PC-9 (cell line): ENCODE results near the gene CUL2. TPM values are rescaled to one million over a fixed set of nuclear protein-coding genes. Genes with fewer than 3 reads are reported as not detected.

Experiments
- BruUV-seq: library from RNA; stranded (reverse); fragments of 400-500 nt; replicated peaks from 2 replicates; lab custom pipeline; 2021; lab: Mats Ljungman, UMichigan
- CTCF ChIA-PET: fragments of 300-600 bp; sonication (Branson Sonifier 250); formaldehyde crosslinking; loops from one replicate; lab custom pipeline; 2022; ENCODE audit warnings: antibody characterized with exemption; lab: Charles Lee
- POLR2A ChIA-PET: fragments of 300-600 bp; sonication (Branson Sonifier 250); formaldehyde crosslinking; loops from one replicate; lab custom pipeline; 2022; ENCODE audit warnings: antibody characterized with exemption; ENCODE audit not compliant: unreplicated experiment; lab: Charles Lee
- DNase-seq, 2 experiments: peaks; one replicate each; pipeline versions ENCODE4 v3.0.0 to v3.0.0-alpha.2; 2015 to 2022; ENCODE audit warnings: mixed read lengths in 1 of 2
- H2AFZ ChIP-seq: fragments of 200-600 bp; sonication (generic); 2 replicates; pipeline ENCODE4 v1.8.1; 2017; ENCODE audit warnings: antibody characterized with exemption
- H3F3A ChIP-seq: fragments of 200-600 bp; sonication (generic); 2 replicates; pipeline ENCODE4 v1.8.1; 2017; ENCODE audit warnings: antibody characterized with exemption, mild to moderate bottlenecking, low read depth; ENCODE audit not compliant: insufficient read depth
- H3K27ac ChIP-seq: fragments of 200-600 bp; sonication (generic); 2 replicates; pipeline ENCODE4 v1.6.1; 2016; ENCODE audit warnings: mixed run types
- H3K27me3 ChIP-seq: fragments of 200-600 bp; sonication (generic); 2 replicates; pipeline ENCODE4 v1.6.1; 2016; ENCODE audit warnings: low read depth, mixed run types; ENCODE audit not compliant: insufficient read depth
- H3K36me3 ChIP-seq: fragments of 200-600 bp; sonication (generic); 2 replicates; pipeline ENCODE4 v1.6.1; 2016; ENCODE audit warnings: low read depth, mixed run types
- H3K4me1 ChIP-seq: fragments of 200-600 bp; sonication (generic); replicated peaks from 2 replicates; pipeline ENCODE4 v1.6.1; 2016; ENCODE audit warnings: mixed run types; ENCODE audit not compliant: insufficient read depth
- H3K4me2 ChIP-seq: fragments of 200-600 bp; sonication (generic); 2 replicates; pipeline ENCODE4 v1.6.1; 2017; ENCODE audit warnings: mixed run types
- H3K4me3 ChIP-seq: fragments of 200-600 bp; sonication (generic); 2 replicates; pipeline ENCODE4 v1.6.1; 2016; ENCODE audit warnings: mixed run types
- H3K79me2 ChIP-seq: fragments of 200-600 bp; sonication (generic); 2 replicates; pipeline ENCODE4 v1.6.1; 2017; ENCODE audit warnings: low read depth, mixed run types
- H3K9me2 ChIP-seq: fragments of 200-600 bp; sonication (generic); 2 replicates; pipeline ENCODE4 v1.8.1; 2017; ENCODE audit warnings: mild to moderate bottlenecking; ENCODE audit not compliant: insufficient read depth
- H3K9me3 ChIP-seq: fragments of 200-600 bp; sonication (generic); 2 replicates; pipeline ENCODE4 v1.8.1; 2016; ENCODE audit warnings: low read depth; ENCODE audit not compliant: insufficient read depth
- H4K20me1 ChIP-seq: fragments of 200-600 bp; sonication (generic); 2 replicates; pipeline ENCODE4 v1.8.1; 2017; ENCODE audit not compliant: insufficient read depth
- EZH2 ChIP-seq: fragments of 200-600 bp; sonication (generic); IDR thresholded peaks from 2 replicates; pipeline ENCODE4 v1.8.0; 2017; ENCODE audit warnings: antibody characterized with exemption, low read depth
- intact Hi-C: fragments of 100-400 bp; cut with micrococcal nuclease; formaldehyde crosslinking; loops from one replicate; pipeline ENCODE4 v1.10.0; 2022; ENCODE audit not compliant: unreplicated experiment
- total RNA-seq: library from RNA; stranded (reverse); gene quantifications from 2 replicates; pipeline ENCODE4 v1.2.3, GENCODE V29; 2021
- TF ChIP-seq, protein P1 (sequence below): fragments of 200-600 bp; sonication (generic); conservative IDR thresholded peaks from 2 replicates; pipeline ENCODE4 v1.6.1; 2017; ENCODE audit warnings: mixed run types, antibody characterized with exemption, mild to moderate bottlenecking, moderate library complexity

CUL2 gene
- total RNA-seq, 1 experiment from 2014 or later = 31.5 TPM

DNA sequence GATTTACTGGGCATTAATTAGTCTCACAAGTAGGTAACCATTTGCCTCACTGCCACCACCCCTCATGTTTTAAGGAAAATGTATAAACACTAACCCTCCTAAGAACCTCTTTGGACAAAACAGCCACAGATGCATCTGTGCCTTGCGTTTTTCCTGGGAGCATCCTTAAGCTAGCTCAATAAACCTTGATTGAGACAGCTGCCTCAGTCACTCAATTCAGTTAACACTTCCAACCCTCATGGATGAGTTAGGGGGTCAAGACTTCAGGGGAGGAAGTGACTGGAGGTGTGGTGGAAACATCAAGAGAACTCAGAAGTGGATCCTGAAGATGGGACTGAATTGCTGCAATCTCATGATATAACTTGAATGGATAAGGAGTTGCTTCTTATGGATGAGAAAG lies 31.5 kb downstream of the CUL2 start:
- Histone ChIP-seq H3K4me3 (no peak overlapping the region), H4K20me1 (no peaks in the 10 kb centered on the region), H3K9me2 (no peaks in the 10 kb centered on the region), H3K4me1 (peaks cover 18% of the 10 kb centered on the region), H3K27ac (peak overlapping the region; percentile 64), H3K27me3 (no peaks in the 10 kb centered on the region), H3K4me2 (peak overlapping the region; percentile 32), H3K79me2 (no peaks in the 10 kb centered on the region), H3F3A (peaks cover 6% of the 10 kb centered on the region; the same call in 1 of the 2 replicates), H3K36me3 (peaks cover 7% of the 10 kb centered on the region; the same call in 1 of the 2 replicates), H3K9me3 (no peaks in the 10 kb centered on the region), H2AFZ (no peak overlapping the region)
- ChIA-PET POLR2A (no interaction called here), CTCF (no interaction called here)
- no peak for TF ChIP-seq EZH2
- TF ChIP-seq, protein P1, sequence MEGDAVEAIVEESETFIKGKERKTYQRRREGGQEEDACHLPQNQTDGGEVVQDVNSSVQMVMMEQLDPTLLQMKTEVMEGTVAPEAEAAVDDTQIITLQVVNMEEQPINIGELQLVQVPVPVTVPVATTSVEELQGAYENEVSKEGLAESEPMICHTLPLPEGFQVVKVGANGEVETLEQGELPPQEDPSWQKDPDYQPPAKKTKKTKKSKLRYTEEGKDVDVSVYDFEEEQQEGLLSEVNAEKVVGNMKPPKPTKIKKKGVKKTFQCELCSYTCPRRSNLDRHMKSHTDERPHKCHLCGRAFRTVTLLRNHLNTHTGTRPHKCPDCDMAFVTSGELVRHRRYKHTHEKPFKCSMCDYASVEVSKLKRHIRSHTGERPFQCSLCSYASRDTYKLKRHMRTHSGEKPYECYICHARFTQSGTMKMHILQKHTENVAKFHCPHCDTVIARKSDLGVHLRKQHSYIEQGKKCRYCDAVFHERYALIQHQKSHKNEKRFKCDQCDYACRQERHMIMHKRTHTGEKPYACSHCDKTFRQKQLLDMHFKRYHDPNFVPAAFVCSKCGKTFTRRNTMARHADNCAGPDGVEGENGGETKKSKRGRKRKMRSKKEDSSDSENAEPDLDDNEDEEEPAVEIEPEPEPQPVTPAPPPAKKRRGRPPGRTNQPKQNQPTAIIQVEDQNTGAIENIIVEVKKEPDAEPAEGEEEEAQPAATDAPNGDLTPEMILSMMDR = no peak
- no peak for DNase-seq
- BruUV-seq = no TSS peak
- intact Hi-C loops = no loop called here

DNA sequence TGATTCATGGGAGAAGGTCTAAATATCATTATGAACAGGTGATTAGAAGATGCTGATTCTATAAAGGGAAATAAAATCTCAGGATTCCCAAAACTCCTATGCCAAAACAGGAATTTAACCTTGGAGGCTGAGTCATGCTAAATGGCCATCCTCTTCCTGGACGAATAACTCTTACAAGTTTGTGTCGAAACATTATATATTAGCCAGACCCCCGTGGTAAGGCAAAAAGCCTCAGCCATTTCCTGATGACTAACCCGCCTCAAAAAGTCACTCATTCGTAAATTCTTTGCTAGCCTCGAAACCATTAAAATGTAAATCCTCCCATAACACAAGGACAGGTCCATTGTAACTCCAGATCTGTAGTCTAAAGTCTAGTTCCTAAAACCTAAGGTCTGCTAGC lies 32.0 kb downstream of the CUL2 start:
- peak overlapping the region; percentile 64 for H3K27ac ChIP-seq

DNA sequence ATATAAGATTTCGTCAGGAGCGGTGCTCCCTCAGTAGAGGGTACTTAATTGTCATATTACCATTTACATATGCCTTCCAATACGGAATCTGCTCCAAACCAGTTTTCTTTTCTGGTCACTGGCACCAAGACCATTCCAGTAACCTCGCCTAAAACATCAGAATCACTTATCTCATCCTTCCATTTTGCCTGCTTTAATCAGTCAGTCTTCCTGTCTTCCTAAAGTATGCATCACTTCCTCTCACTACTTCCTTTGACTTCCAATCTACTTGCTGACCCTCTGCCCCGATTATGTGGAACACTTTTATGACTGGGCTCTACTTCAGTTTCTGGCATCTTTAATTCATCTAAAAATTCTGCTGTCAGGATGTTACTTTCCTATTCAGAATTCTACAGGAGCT lies 33.5 kb downstream of the CUL2 start:
- DNase-seq = no peak
- ChIA-PET CTCF (no interaction called here), POLR2A (no interaction called here)
- Histone ChIP-seq H4K20me1 (no peaks in the 10 kb centered on the region), H3F3A (peaks cover 6% of the 10 kb centered on the region; the same call in 1 of the 2 replicates), H3K4me2 (no peak overlapping the region), H3K4me1 (peaks cover 18% of the 10 kb centered on the region), H2AFZ (no peak overlapping the region), H3K4me3 (no peak overlapping the region), H3K79me2 (no peaks in the 10 kb centered on the region), H3K9me2 (no peaks in the 10 kb centered on the region), H3K27me3 (no peaks in the 10 kb centered on the region), H3K9me3 (no peaks in the 10 kb centered on the region), H3K36me3 (peaks cover 7% of the 10 kb centered on the region; the same call in 1 of the 2 replicates), H3K27ac (no peak overlapping the region)
- TF ChIP-seq, protein P1 = no peak
- TF ChIP-seq EZH2 = no peak
- intact Hi-C loops = no loop called here
- no TSS peak for BruUV-seq

More for the DNA sequence above, 32.0 kb downstream of the CUL2 start:
- no TSS peak for BruUV-seq
- Histone ChIP-seq H3K36me3 (peaks cover 7% of the 10 kb centered on the region; the same call in 1 of the 2 replicates), H3K27me3 (no peaks in the 10 kb centered on the region), H2AFZ (no peak overlapping the region), H3F3A (peaks cover 6% of the 10 kb centered on the region; the same call in 1 of the 2 replicates), H4K20me1 (no peaks in the 10 kb centered on the region), H3K4me1 (peaks cover 18% of the 10 kb centered on the region), H3K4me3 (no peak overlapping the region), H3K9me3 (no peaks in the 10 kb centered on the region), H3K4me2 (peak overlapping the region; percentile 32), H3K9me2 (no peaks in the 10 kb centered on the region), H3K79me2 (no peaks in the 10 kb centered on the region)
- intact Hi-C loops = no loop called here
- ChIA-PET POLR2A (no interaction called here), CTCF (no interaction called here)
- TF ChIP-seq EZH2 = no peak
- TF ChIP-seq, protein P1 = no peak
- DNase-seq = peak; percentile 16 to 69
